Gastrocnemius medialis (tissue), 4 donors: Measurements from ENCODE around the gene CXCL5. TPM values are rescaled to one million over a fixed set of nuclear protein-coding genes. Genes with fewer than 3 reads are reported as not detected.

ENCODE experiments used
- ATAC-seq, 2 donors: fragments of 150-250 bp; one replicate each; pipeline ENCODE4 v1.9.1; 2016
- DNase-seq, 2 donors: peaks; one replicate each; pipeline ENCODE4 v3.0.0-alpha.2; 2019
- H3K27ac ChIP-seq, 4 donors: fragments of 200-600 bp; sonication (generic); 1 replicate in 1 of 4; 2 replicates in 3 of 4; pipeline ENCODE4 v1.5.1; 2016 to 2018; ENCODE audit warnings: mild to moderate bottlenecking in 2 of 4, moderate library complexity in 1 of 4
- H3K27me3 ChIP-seq, 3 donors: fragments of 200-600 bp; sonication (generic) in 2 of 3; 1 replicate in 1 of 3; 2 replicates in 2 of 3; pipeline versions ENCODE4 v1.5.1 to v1.6.0; 2016 to 2019; ENCODE audit warnings: mild to moderate bottlenecking in 1 of 3, moderate library complexity in 1 of 3
- H3K36me3 ChIP-seq, 2 donors: fragments of 200-600 bp; sonication (generic) in 1 of 2; one replicate each; pipeline ENCODE4 v1.5.1; 2017 to 2018
- H3K4me1 ChIP-seq, 2 donors: fragments of 200-600 bp; sonication (generic) in 1 of 2; one replicate each; pipeline ENCODE4 v1.5.1; 2016 to 2017; ENCODE audit warnings: mild to moderate bottlenecking in 2 of 2
- H3K4me3 ChIP-seq, 4 donors: fragments of 200-600 bp; sonication (generic) in 3 of 4; 1 replicate in 1 of 4; 2 replicates in 3 of 4; pipeline ENCODE4 v1.5.1; 2016 to 2019; ENCODE audit warnings: mild to moderate bottlenecking in 2 of 4
- H3K9me3 ChIP-seq, 3 donors: fragments of 200-600 bp; sonication (generic) in 2 of 3; 1 replicate in 1 of 3; 2 replicates in 2 of 3; pipeline ENCODE4 v1.5.1; 2016 to 2019
- POLR2A ChIP-seq, 2 donors: fragments of 450-650 bp; IDR thresholded peaks; one replicate each; pipeline ENCODE4 v1.6.1; 2017; ENCODE audit warnings: antibody characterized with exemption in 2 of 2, mild to moderate bottlenecking in 2 of 2, moderate library complexity in 2 of 2
- in situ Hi-C, 4 donors: fragments of 200-750 bp; cut with MboI; loops; one replicate each; pipeline versions ENCODE4 v1.15.0 to v1.8.0; 2017; ENCODE audit warnings: low sequenced_read_pairs in 4 of 4
- intact Hi-C: fragments of 100-400 bp; cut with DNase I; formaldehyde crosslinking; loops from one replicate; pipeline ENCODE4 v1.15.1; 2023; ENCODE audit warnings: low total_unique reads
- total RNA-seq, 4 donors: library from RNA; depleted of rRNA; stranded (reverse); fragments of >200 nt; gene quantifications; one replicate each; pipeline versions ENCODE4 v1.1.0 to v1.2.3, GENCODE V29; 2016
- TF ChIP-seq, protein P1 (sequence below), 5 experiments: fragments of 450-650 bp in 3 of 5; fragments of 200-600 bp in 2 of 5; sonication (generic) in 2 of 5; IDR thresholded peaks in 4 of 5; conservative IDR thresholded peaks in 1 of 5; 1 replicate in 4 of 5; 2 replicates in 1 of 5; pipeline ENCODE4 v1.5.1; 2016 to 2019; ENCODE audit warnings: antibody characterized with exemption in 5 of 5, mild to moderate bottlenecking in 3 of 5, moderate library complexity in 3 of 5

Gene CXCL5
- total RNA-seq, 4 donors from 2014 or later = 0.18 TPM; not detected in 3

DNA sequence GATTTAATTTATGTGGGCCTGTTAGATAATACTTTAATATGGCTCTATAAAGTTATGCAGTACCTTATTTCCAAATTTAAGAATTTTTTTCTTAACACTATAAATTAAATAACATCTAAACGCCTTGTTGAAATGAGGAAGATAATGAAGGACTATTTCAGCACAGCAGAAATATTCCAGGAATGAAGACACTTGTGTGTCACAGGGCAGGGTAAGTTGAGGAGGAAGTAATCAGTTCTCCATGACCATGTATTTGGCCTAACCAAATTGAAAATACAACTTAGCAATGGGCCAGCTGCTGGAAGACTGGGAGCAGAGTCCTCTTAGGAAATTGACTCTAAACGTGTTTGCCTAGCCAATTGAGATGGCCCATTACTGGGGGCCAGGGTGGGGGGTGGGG lies 23.1 kb upstream of the CXCL5 start:
- intact Hi-C loops = no loop called here
- in situ Hi-C loops = no loop called here
- H3K27ac ChIP-seq = no peak overlapping the region

DNA sequence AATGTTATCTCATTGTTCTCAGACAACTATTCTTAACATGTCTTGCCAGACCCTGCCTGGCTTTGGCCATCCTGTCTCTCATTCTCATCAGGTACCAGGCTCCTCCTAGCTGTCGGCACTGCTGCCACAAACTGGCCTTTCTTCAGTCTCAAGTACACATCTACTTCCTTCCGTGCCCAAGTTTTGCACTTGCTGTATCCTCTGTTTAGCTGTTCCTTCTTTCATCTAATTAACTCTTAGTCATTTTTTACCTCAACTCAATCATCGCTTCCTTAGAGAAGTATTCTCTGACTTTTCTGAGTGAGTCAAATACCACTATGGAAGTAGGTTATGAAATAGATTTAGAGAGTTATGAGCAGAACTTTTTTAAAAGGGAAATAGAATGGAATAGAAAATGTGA lies 20.3 kb upstream of the CXCL5 start:
- no peak for TF ChIP-seq POLR2A (IDR thresholded peaks at IDR 0.05)
- TF ChIP-seq, protein P1, sequence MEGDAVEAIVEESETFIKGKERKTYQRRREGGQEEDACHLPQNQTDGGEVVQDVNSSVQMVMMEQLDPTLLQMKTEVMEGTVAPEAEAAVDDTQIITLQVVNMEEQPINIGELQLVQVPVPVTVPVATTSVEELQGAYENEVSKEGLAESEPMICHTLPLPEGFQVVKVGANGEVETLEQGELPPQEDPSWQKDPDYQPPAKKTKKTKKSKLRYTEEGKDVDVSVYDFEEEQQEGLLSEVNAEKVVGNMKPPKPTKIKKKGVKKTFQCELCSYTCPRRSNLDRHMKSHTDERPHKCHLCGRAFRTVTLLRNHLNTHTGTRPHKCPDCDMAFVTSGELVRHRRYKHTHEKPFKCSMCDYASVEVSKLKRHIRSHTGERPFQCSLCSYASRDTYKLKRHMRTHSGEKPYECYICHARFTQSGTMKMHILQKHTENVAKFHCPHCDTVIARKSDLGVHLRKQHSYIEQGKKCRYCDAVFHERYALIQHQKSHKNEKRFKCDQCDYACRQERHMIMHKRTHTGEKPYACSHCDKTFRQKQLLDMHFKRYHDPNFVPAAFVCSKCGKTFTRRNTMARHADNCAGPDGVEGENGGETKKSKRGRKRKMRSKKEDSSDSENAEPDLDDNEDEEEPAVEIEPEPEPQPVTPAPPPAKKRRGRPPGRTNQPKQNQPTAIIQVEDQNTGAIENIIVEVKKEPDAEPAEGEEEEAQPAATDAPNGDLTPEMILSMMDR (IDR thresholded peaks at IDR 0.05 in 4 of 5, conservative IDR thresholded peaks at IDR 0.05 in 1 of 5) = no peak
- H3K27ac ChIP-seq = no peak overlapping the region
- H3K27me3 ChIP-seq = no peaks in the 10 kb centered on the region
- in situ Hi-C loops = no loop called here
- ATAC-seq (no peak), DNase-seq (no peak)
- no peaks in the 10 kb centered on the region for H3K9me3 ChIP-seq
- no peak overlapping the region for H3K4me3 ChIP-seq
- H3K4me1 ChIP-seq = no peaks in the 10 kb centered on the region
- no peaks in the 10 kb centered on the region for H3K36me3 ChIP-seq
- intact Hi-C loops = no loop called here

More for the DNA sequence above, 23.1 kb upstream of the CXCL5 start:
- TF ChIP-seq, protein P1 (IDR thresholded peaks at IDR 0.05 in 4 of 5, conservative IDR thresholded peaks at IDR 0.05 in 1 of 5) = no peak
- no peak for TF ChIP-seq POLR2A (IDR thresholded peaks at IDR 0.05)
- no peaks in the 10 kb centered on the region for H3K27me3 ChIP-seq
- no peaks in the 10 kb centered on the region for H3K4me1 ChIP-seq
- no peaks in the 10 kb centered on the region for H3K9me3 ChIP-seq
- no peaks in the 10 kb centered on the region for H3K36me3 ChIP-seq
- DNase-seq (no peak), ATAC-seq (no peak)
- no peak overlapping the region for H3K4me3 ChIP-seq

DNA sequence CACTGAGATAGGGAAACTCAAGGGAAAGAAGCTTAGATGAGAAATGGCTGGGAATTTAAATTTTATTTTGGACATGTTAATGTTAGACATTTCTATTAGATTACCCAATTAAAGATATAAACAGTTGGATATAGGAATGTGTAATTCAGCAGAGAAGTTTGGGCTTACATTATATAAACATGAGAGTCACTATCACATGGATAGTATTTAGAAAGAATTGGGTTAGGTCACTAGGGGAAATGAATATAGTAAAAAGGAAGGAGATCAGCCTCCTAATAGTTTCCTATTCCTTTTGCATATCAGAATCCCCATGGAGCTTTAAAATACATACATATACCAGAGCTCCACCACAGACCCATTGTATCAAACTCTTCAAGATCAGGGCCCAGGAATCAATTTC lies 19.6 kb upstream of the CXCL5 start:
- no peak overlapping the region for H3K27ac ChIP-seq

DNA sequence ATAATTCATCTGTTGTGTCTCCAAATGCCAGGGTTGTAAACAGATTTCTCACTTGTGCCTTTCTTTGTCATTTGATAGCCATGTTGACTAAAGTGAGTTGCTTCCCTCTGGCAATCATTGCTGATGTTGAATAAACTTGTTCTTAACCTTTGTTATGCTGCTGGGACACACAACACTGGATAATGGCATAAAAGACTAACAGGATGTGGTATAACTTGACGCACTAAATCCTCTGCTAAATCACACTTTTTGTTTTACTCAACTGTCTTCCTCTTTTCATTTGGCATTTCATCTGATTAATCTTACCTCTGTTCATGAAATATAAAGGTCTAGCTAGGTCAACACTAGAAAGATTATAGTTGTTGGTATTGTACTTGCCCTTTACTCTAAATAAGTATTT lies 17.6 kb upstream of the CXCL5 start:
- Histone ChIP-seq H3K9me3 (no peaks in the 10 kb centered on the region), H3K27me3 (no peaks in the 10 kb centered on the region), H3K4me3 (no peak overlapping the region), H3K36me3 (no peaks in the 10 kb centered on the region), H3K27ac (no peak overlapping the region), H3K4me1 (no peaks in the 10 kb centered on the region)
- ATAC-seq (no peak), DNase-seq (no peak)
- in situ Hi-C loops = no loop called here
- TF ChIP-seq POLR2A (IDR thresholded peaks at IDR 0.05) = no peak
- intact Hi-C loops = no loop called here

More for the DNA sequence above, 19.6 kb upstream of the CXCL5 start:
- H3K4me3 ChIP-seq = no peak overlapping the region
- H3K36me3 ChIP-seq = no peaks in the 10 kb centered on the region
- no peaks in the 10 kb centered on the region for H3K4me1 ChIP-seq
- no peak for TF ChIP-seq POLR2A (IDR thresholded peaks at IDR 0.05)
- TF ChIP-seq, protein P1 (IDR thresholded peaks at IDR 0.05 in 4 of 5, conservative IDR thresholded peaks at IDR 0.05 in 1 of 5) = no peak
- intact Hi-C loops = no loop called here
- H3K9me3 ChIP-seq = no peaks in the 10 kb centered on the region
- ATAC-seq (no peak), DNase-seq (no peak)
- no peaks in the 10 kb centered on the region for H3K27me3 ChIP-seq
- in situ Hi-C loops = no loop called here

DNA sequence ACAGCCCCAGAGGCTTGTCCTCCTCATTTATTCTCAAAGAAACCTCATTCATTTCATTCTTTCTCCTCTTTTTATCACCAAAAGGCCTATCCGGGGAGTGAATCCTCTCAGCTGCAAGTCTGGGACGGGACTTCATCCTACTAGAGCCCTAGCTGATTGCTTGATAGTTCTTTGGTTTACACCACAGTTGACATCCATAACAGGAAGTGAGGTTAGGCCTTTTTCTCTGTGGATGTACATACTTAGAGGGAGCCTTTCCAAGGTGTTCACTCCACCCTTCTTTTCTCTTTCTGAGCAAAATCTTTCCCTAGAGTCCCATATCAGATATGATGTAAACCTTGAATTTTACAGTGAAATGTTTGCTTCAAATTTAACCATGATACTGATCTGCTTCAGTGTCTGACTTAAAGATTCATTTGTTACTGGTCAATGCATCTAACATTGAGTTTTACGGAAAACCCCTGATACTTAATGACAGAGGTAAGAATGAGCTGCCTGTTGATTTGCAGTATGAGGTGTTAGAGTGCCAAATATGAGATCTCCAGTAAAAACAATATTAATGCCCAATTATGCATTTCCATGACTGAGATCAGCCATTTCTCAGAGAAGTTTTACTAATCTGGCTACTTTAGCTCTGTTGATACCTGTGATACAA lies 16.8 kb upstream of the CXCL5 start:
- TF ChIP-seq, protein P1 (IDR thresholded peaks at IDR 0.05 in 4 of 5, conservative IDR thresholded peaks at IDR 0.05 in 1 of 5) = no peak
- TF ChIP-seq POLR2A (IDR thresholded peaks at IDR 0.05) = no peak
- no peak overlapping the region for H3K4me3 ChIP-seq
- H3K27me3 ChIP-seq = no peaks in the 10 kb centered on the region
- in situ Hi-C loops (no loop called here), intact Hi-C loops (no loop called here)
- ATAC-seq (no peak), DNase-seq (no peak)
- no peaks in the 10 kb centered on the region for H3K4me1 ChIP-seq
- no peaks in the 10 kb centered on the region for H3K9me3 ChIP-seq
- H3K27ac ChIP-seq = no peak overlapping the region
- H3K36me3 ChIP-seq = no peaks in the 10 kb centered on the region
